Gastrocnemius medialis (tissue), 4 donors: Measurements from ENCODE around the gene RNU6-8. TPM values are rescaled to one million over a fixed set of nuclear protein-coding genes. Genes with fewer than 3 reads are reported as not detected.

ENCODE experiments used
- ATAC-seq, 2 donors: fragments of 150-250 bp; one replicate each; pipeline ENCODE4 v1.9.1; 2016
- DNase-seq, 2 donors: peaks; one replicate each; pipeline ENCODE4 v3.0.0-alpha.2; 2019
- H3K27ac ChIP-seq, 4 donors: fragments of 200-600 bp; sonication (generic); 1 replicate in 1 of 4; 2 replicates in 3 of 4; pipeline ENCODE4 v1.5.1; 2016 to 2018; ENCODE audit warnings: mild to moderate bottlenecking in 2 of 4, moderate library complexity in 1 of 4
- H3K27me3 ChIP-seq, 3 donors: fragments of 200-600 bp; sonication (generic) in 2 of 3; 1 replicate in 1 of 3; 2 replicates in 2 of 3; pipeline versions ENCODE4 v1.5.1 to v1.6.0; 2016 to 2019; ENCODE audit warnings: mild to moderate bottlenecking in 1 of 3, moderate library complexity in 1 of 3
- H3K36me3 ChIP-seq, 2 donors: fragments of 200-600 bp; sonication (generic) in 1 of 2; one replicate each; pipeline ENCODE4 v1.5.1; 2017 to 2018
- H3K4me1 ChIP-seq, 2 donors: fragments of 200-600 bp; sonication (generic) in 1 of 2; one replicate each; pipeline ENCODE4 v1.5.1; 2016 to 2017; ENCODE audit warnings: mild to moderate bottlenecking in 2 of 2
- H3K4me3 ChIP-seq, 4 donors: fragments of 200-600 bp; sonication (generic) in 3 of 4; 1 replicate in 1 of 4; 2 replicates in 3 of 4; pipeline ENCODE4 v1.5.1; 2016 to 2019; ENCODE audit warnings: mild to moderate bottlenecking in 2 of 4
- H3K9me3 ChIP-seq, 3 donors: fragments of 200-600 bp; sonication (generic) in 2 of 3; 1 replicate in 1 of 3; 2 replicates in 2 of 3; pipeline ENCODE4 v1.5.1; 2016 to 2019
- CTCF ChIP-seq, 5 experiments: fragments of 450-650 bp in 3 of 5; fragments of 200-600 bp in 2 of 5; sonication (generic) in 2 of 5; IDR thresholded peaks in 4 of 5; conservative IDR thresholded peaks in 1 of 5; 1 replicate in 4 of 5; 2 replicates in 1 of 5; pipeline ENCODE4 v1.5.1; 2016 to 2019; ENCODE audit warnings: antibody characterized with exemption in 5 of 5, mild to moderate bottlenecking in 3 of 5, moderate library complexity in 3 of 5
- POLR2A ChIP-seq, 2 donors: fragments of 450-650 bp; IDR thresholded peaks; one replicate each; pipeline ENCODE4 v1.6.1; 2017; ENCODE audit warnings: antibody characterized with exemption in 2 of 2, mild to moderate bottlenecking in 2 of 2, moderate library complexity in 2 of 2
- in situ Hi-C, 4 donors: fragments of 200-750 bp; cut with MboI; loops; one replicate each; pipeline versions ENCODE4 v1.15.0 to v1.8.0; 2017; ENCODE audit warnings: low sequenced_read_pairs in 4 of 4
- intact Hi-C: fragments of 100-400 bp; cut with DNase I; formaldehyde crosslinking; loops from one replicate; pipeline ENCODE4 v1.15.1; 2023; ENCODE audit warnings: low total_unique reads
- total RNA-seq, 4 donors: library from RNA; depleted of rRNA; stranded (reverse); fragments of >200 nt; gene quantifications; one replicate each; pipeline versions ENCODE4 v1.1.0 to v1.2.3, GENCODE V29; 2016

The RNU6-8 gene
- total RNA-seq, 4 donors from 2014 or later = not detected

DNA sequence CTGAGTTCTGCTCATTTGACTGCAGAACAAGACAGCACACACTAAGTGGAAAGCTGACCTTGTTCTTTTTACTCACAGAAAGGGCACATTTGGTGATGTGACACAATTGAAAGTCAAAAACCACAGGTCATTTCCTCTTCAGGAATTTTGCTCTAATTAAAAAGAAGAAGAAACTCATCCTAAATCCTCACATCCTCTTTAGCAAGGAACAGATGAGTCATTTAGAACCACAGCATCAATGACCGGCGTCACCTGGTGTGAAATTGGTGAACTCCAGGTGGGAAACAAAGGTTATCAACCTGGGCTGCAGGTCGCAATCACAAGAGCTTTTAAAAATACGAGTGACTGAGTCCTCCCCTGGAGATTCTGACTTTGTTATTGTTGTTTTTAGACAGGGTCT lies 2.9 kb upstream of the RNU6-8 start:
- Histone ChIP-seq H3K4me3 (no peak overlapping the region), H3K36me3 (no peaks in the 10 kb centered on the region), H3K4me1 (peaks cover 11 to 12% of the 10 kb centered on the region in 2 donors), H3K9me3 (no peaks in the 10 kb centered on the region), H3K27ac (peak overlapping the region in 1 of 4 donors; percentile 51), H3K27me3 (no peaks in the 10 kb centered on the region)
- DNase-seq (no peak), ATAC-seq (no peak)
- intact Hi-C loops (loop anchor here (10.0 kb wide), 2 partner anchors 781 to 1181 kb away; partner anchors contain the start of genes AP4S1, HEATR5A and STRN3), in situ Hi-C loops (loop anchor here in 2 of 4 donors (10.0 kb wide), 2 partner anchors 131 to 309 kb away; partner anchors contain the start of gene ARHGAP5 (in 1 of the 2))
- TF ChIP-seq CTCF (IDR thresholded peaks at IDR 0.05 in 4 of 5, conservative IDR thresholded peaks at IDR 0.05 in 1 of 5) = no peak
- TF ChIP-seq POLR2A (IDR thresholded peaks at IDR 0.05) = no peak

GRCh38 chr14:32205554-32205953 lies 2.5 kb upstream of the RNU6-8 start:
- H3K36me3 ChIP-seq = no peaks in the 10 kb centered on the region
- in situ Hi-C loops = loop anchor here in 2 of 4 donors (10.0 kb wide), 2 partner anchors 131 to 309 kb away; partner anchors contain the start of gene ARHGAP5 (in 1 of the 2)
- H3K4me1 ChIP-seq = peaks cover 11 to 14% of the 10 kb centered on the region in 2 donors
- no peak for ATAC-seq
- intact Hi-C loops = loop anchor here (10.0 kb wide), 2 partner anchors 781 to 1181 kb away; partner anchors contain the start of genes AP4S1, HEATR5A and STRN3
- peak overlapping the region in 2 of 4 donors; percentile 94 to 96 for H3K27ac ChIP-seq
- DNase-seq = no peak
- H3K9me3 ChIP-seq = no peaks in the 10 kb centered on the region
- no peak overlapping the region for H3K4me3 ChIP-seq
- no peaks in the 10 kb centered on the region for H3K27me3 ChIP-seq
- TF ChIP-seq CTCF (IDR thresholded peaks at IDR 0.05 in 4 of 5, conservative IDR thresholded peaks at IDR 0.05 in 1 of 5) (no peak), POLR2A (IDR thresholded peaks at IDR 0.05) (no peak)

DNA sequence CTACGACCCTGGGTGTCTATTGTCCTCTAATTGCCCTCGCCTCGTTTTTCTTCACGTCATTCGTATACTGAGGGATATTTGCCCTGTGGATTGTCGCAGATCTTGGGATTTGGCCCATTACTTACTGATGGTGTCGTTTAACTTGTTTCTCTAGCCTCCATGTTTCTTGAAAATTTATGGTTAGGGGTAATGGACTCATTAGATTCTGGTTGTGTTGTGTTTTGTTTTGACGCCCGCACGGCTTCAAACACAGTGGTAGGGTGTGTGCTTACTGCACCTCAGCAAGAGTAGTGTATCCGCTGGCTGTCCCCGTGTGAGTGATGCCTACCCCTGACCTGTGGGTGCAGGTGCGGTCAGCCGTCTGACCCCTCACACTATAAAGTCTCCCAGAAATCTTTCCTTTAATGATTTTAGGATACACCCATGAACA lies 874 bp upstream of the RNU6-8 start:
- H3K36me3 ChIP-seq = no peaks in the 10 kb centered on the region
- no peaks in the 10 kb centered on the region for H3K27me3 ChIP-seq
- no peaks in the 10 kb centered on the region for H3K9me3 ChIP-seq
- peaks cover 11 to 17% of the 10 kb centered on the region in 2 donors for H3K4me1 ChIP-seq
- intact Hi-C loops (loop anchor here (5.0 to 10.0 kb wide), 6 partner anchors 48 to 1179 kb away; partner anchors contain the start of genes AP4S1, HEATR5A and STRN3), in situ Hi-C loops (loop anchor here in 3 of 4 donors (5.0 to 10.0 kb wide), 4 partner anchors 122 to 311 kb away; partner anchors contain the start of gene ARHGAP5 (in 2 of the 3))
- peak overlapping the region; percentile 81 to 95 (median 84) for H3K4me3 ChIP-seq
- DNase-seq = peak; percentile 19 to 57
- ATAC-seq = peak; percentile 32 to 36
- TF ChIP-seq POLR2A (IDR thresholded peaks at IDR 0.05) (no peak), CTCF (IDR thresholded peaks at IDR 0.05 in 4 of 5, conservative IDR thresholded peaks at IDR 0.05 in 1 of 5) (no peak)
- H3K27ac ChIP-seq = peak overlapping the region; percentile 87 to 96 (median 92)

- DNase-seq = no peak
- ATAC-seq = peak in 1 of 2 donors; percentile 11
- Histone ChIP-seq H3K27ac (peak overlapping the region; percentile 87 to 96 (median 92)), H3K9me3 (no peaks in the 10 kb centered on the region), H3K27me3 (no peaks in the 10 kb centered on the region), H3K36me3 (no peaks in the 10 kb centered on the region), H3K4me1 (peaks cover 11 to 17% of the 10 kb centered on the region in 2 donors), H3K4me3 (peak overlapping the region; percentile 81 to 95 (median 84))
- in situ Hi-C loops (loop anchor here in 3 of 4 donors (5.0 to 10.0 kb wide), 4 partner anchors 120 to 312 kb away; partner anchors contain the start of gene ARHGAP5 (in 2 of the 3)), intact Hi-C loops (loop anchor here (5.0 to 10.0 kb wide), 6 partner anchors 50 to 1178 kb away; partner anchors contain the start of genes AP4S1, HEATR5A and STRN3)
- no peak for TF ChIP-seq CTCF (IDR thresholded peaks at IDR 0.05 in 4 of 5, conservative IDR thresholded peaks at IDR 0.05 in 1 of 5)
- TF ChIP-seq POLR2A (IDR thresholded peaks at IDR 0.05) = no peak
Measured at GRCh38 chr14:32202491-32202997, 525 bp downstream of the RNU6-8 start.
